GM18858 (cell line): ENCODE measurements around the gene SELP.

Experiments
- ATAC-seq: cut with Tn5 transposase; IDR thresholded peaks from one replicate; pipeline ENCODE4 v1.9.1; 2021; ENCODE audit not compliant: unreplicated experiment

The SELP gene

DNA sequence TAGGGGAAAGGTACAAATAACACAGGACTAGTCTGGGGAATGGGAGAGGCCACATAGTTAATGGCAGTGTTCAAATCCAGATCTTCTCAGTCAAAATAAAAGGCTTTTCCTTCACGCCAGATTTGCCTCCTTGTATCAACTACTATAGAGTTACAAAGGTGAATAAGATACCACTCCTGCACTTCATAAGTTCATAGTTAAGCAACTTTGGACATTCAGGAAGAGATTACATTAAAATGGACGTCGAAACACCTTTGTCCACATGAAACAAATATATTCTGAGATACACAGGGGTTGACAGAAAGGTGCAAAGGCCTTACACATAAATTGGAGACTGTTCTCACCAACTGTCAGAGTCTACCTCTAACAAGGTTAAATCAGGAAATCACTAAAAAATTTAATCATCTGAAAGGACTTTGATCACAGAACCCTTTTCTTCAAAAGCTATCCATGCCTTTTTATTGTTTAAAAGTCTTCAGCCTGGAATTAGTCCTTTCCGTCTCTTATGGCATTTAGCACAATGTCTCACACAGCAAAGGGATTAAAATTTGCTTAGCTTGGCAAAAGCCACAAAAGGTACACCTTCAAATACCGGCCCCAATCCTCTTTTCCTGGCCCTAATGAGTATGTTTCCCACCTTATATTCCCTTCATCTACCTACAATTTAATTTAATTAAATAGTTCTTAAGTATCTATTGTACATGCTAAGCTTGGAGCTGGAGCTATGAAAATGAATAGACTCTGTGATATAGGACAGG lies 51.8 kb downstream of the SELP start:
- ATAC-seq = no peak

DNA sequence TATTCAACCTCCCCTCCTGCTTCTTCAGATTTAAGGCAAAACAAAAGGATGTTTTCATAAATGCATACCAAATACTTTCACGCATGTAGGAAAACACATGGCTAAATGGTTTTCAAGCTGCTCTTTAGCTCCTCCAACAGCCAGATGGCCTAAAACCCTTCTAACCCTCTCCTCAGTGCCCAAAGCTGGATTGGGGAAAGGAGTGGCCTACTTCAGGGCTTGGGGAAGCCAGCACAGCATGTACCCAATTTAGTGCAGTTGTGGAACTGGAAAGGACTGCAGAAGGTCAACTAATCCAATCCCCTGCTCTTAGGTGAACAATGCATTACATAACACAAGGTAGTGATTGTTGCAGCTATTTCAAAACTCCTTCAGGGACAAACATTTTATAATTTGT lies 53.0 kb downstream of the SELP start:
- ATAC-seq = no peak

DNA sequence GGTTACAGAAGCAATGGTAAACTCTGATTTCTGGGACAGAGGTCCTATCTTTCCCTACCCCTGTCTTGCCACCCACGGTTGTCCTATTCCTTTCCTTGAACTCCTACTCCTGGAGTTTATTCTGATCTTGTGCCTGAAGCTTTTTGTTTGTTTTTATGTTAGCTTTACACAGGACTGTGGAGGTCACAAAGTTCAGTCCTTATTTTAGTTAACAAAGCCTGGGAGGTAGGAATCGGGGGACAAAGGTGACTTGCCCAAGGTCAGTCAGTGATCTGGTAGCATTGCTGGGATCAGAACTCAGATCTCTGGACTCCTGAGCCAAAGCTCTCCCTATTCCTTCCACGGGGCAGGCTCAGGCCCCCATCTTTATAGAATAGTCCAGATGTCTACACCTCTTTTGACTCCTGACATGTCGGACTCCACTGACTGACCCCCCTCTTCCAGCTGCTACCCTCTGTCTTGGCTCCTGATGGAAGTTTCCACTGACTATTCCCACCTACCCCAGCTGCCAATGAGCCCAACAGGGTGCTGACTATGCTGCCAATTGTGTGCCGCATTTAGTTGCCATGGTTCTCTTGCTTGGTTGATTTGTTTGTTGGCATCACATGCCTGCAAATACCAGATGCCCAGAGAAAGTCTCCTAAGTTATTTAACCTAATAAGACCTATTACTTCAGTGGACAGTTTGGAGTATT lies 53.5 kb downstream of the SELP start:
- no peak for ATAC-seq

DNA sequence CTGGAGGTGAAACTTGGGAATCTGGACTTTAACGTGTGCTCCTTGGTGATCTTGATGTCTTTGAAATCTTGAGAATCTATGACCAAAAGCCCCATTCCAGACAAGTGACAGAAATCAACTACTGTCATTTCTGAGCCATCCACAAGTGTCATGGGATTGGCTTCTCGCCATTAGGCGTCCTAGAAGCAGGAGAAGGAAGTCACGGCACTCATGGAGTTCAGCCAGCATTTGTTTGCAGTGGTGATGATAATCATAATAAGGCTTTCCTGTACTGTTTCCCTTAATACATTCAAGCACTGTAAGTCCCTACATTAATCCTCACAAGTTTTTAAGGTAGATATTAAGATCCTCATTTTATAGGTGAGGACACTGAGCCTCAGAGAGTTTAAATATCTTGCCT lies 55.6 kb downstream of the SELP start:
- ATAC-seq = no peak

DNA sequence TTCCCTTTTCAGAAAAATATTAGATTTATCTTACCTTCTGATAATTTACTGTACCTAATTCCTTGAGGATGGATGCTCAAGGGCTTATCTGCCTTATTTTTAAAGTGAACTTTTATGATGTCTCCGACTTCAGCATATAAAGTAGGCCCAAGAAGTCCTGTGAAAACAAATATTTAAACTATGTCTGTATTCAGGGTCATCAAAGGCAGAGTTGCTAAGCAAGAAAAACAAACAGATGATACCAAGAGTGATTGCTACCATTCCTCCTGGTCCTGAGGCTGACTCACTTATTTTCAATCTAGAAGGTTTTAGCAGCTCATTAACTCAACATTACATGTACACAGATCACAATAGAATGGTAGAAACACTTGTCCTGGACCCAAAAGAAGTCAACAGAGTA lies 57.7 kb downstream of the SELP start:
- no peak for ATAC-seq

DNA sequence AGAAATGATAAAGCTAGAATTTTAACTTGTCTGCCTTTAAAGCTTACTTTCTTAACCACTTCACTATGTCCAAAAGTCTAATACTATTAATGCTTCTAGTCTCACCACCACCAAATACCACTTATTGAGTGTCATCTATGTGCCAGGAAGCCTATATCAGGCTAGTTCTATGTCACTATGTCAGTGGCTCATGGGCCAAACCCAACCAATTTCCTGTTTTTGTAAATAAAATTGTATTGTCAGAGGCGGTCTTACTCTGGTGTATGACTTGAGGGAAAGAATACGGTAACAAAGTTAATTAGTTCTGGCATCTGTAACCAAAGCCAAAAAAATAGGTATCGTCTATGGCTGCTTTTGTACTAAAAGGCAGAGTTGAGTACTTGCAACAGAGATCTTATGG lies 58.5 kb downstream of the SELP start:
- ATAC-seq = no peak

DNA sequence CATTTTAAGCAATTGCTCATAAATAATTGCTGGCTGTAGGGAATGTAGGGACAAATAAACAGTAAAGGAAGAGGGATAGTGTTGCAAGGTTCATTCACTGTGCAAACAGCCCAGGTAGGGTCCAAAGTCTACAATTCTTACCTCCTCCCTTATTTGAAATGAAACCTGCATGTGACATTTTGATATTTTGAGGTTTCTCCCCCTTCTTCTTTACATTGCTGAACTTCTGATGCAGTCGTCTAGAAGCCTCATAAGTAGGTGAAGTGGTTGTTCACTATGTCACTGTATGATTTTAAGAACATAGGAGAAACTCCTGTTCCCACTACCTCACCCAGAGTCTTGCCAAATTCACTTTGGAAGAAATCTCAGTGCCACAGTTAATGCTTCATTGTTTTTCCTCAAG lies 59.8 kb downstream of the SELP start:
- no peak for ATAC-seq

DNA sequence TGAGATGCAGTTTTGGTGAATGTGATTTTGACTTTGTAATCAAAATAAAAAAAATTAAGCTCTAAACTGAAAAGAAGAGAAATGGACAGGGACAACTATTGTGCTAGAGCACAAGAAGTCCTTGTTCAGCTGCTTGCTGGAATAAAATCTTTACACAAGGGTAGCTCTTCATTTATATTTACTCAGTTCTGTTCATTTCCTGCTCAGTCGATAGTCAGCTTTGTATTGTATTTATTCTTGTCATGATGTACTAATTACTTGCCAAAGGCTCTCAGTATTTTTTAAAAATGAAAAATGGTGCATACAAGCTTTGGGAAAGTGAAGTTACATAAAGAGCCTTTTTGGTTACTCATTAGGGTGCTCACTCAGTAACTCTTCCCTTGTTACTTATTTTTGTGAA lies 61.4 kb downstream of the SELP start:
- no peak for ATAC-seq

DNA sequence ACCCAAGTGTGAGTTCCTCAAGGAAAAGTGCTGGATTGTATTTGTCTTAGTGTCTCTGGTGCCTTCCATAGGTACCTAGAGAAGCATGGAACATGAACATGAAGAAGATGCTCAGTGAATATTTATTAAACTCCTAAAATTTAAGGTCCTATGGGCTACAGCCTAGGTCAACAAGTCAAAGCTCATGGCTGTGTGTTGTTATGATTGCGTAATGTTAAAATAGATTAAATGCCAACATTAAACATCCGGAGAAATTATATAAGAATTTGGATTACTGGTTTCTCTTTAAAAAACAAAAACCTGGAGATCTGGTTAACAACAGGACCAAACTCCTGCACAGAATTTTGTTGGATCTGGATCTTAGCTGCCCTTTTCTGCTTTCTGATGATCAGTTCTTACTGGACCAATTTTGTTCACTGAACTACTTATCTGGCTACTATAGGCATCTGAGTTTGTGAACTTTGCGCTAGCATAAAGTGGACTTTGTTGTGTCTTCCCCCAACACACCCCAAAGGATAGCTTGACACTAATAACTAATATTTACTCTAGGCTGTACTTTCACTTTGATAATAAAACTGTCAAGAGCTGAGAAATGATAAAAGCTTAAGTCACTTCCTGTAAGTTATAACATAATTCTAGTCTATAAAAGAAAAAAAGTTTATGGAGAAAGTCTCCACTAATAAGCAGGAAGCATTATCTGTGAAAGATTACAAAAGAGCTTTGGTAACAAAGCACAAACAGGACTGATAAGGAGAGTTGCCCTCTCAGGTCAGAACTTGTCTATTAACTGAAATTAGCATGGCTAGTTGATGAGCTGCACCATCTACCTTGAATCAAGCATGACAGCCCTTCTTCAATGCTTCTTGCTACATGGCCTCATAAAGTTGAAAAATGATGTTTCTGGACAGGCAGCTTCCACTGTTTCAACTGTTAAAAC lies 64.3 kb downstream of the SELP start:
- ATAC-seq = no peak

DNA sequence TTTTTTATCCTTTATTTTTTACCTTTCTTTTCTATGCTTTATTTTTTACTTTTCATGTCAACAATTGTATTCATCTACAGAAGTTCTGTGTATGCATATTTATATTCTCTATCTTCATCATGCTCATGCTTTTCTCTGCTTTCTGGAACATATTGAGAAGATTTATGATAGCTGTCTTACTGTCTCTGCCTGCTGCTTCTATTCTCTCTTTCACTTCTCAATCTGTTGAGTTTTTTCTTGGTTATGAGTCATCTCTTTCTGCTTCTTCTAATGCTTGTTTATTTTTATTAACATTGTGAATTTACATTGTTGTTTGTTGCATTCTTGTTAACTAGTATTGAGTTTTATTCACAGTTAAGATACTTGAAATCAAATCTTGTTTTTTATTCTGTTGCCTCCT lies 66.3 kb downstream of the SELP start:
- no peak for ATAC-seq

DNA sequence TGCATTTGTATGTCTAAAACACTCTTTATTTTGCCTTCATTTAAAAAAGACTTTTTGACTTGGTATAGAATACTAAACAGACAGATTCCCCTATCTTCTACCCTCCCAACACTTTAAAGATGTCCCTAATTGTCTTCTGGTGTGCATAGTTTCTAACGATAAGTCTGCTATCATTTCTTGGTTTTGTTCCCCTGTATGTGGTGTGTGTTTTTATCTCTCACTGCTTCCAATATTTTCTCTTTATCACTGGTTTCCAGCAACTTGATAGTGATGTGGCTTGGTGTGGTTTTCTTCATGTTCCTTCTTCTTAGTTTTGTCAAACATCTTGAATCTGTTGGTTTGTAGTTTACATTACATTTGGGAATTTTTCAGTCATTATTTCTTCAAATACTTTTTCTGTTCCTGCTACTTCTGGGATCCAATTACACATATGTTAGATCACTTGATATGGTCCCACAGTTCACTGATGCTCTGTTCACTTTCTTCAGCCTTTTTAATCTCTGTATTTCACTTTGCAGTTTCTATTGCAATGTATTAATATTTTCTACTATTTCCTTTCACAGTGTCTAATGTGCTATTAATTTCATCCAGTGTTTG lies 66.8 kb downstream of the SELP start:
- no peak for ATAC-seq

DNA sequence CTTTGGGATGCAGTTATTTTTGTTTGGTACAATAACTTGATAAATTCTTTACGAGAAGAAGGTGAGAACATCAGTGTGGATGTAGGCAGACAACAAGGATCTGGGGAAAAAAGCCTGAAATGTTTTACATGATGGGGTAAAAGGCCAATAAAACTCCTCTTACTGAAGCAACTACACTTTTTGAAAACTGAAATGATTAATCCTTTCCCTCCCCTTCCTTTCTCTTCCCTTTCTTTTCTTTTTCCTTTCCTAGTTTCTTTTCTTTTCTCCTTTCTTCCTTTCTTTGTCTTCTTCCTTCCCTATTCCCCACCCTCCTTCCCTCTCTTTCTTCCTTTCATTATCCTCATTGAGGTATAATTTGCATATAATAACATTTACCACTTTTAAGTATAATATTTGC lies 68.2 kb downstream of the SELP start:
- no peak for ATAC-seq

DNA sequence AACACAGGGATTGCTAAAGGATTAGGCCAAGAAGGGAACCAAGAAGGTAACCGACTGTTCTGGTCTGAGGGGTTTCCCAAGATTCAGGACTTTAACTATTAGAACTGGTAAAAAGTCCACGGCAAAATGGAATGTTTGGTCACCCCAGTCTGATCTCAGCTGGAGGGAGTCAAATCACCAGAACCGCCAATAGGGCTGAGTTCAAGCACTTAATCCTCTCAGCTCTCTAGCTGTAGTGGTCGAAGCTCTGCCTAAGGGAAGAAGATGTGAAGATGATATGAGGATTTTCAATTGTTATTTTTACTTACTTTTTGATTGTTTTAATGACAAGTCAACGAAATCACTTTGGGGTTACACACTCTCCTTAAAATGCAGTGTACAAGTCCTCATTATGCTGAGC lies 72.8 kb downstream of the SELP start:
- ATAC-seq = no peak

DNA sequence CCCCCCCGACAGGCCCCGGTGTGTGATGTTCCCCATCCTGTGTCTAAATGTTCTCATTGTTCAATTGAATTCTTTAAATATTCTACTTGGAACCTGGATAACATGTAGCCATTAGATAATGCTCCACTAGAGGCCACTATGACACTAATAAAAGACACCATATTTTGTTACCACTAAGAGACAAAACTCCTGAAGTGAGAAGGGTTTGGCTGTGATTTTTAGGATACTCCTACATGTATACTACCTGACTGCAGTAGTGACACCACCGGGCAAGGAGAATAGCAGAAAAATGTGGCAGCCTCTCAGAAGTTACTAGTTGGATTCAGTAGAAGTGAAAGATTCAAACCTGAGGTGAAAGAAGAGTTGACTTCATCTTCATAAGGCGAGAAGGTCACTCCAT lies 79.6 kb downstream of the SELP start:
- ATAC-seq = no peak

DNA sequence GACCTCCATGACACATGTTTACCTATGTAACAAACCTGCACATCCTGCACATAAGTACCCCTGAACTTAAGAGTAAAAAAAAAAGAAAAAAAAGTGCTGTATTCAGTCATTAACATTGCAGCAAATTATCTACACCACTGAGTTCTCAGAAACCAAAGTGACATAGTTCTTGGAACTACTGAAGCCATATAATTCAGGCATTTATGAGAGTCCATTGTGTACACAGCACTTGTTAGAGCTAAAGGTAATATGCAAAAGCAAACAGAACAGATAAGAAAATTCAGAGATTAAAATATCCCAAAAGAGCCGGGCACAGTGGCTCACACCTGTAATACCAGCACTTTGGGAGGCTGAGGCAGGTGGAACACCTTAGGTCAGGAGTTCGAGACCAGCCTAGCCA lies 81.6 kb downstream of the SELP start:
- ATAC-seq = no peak

DNA sequence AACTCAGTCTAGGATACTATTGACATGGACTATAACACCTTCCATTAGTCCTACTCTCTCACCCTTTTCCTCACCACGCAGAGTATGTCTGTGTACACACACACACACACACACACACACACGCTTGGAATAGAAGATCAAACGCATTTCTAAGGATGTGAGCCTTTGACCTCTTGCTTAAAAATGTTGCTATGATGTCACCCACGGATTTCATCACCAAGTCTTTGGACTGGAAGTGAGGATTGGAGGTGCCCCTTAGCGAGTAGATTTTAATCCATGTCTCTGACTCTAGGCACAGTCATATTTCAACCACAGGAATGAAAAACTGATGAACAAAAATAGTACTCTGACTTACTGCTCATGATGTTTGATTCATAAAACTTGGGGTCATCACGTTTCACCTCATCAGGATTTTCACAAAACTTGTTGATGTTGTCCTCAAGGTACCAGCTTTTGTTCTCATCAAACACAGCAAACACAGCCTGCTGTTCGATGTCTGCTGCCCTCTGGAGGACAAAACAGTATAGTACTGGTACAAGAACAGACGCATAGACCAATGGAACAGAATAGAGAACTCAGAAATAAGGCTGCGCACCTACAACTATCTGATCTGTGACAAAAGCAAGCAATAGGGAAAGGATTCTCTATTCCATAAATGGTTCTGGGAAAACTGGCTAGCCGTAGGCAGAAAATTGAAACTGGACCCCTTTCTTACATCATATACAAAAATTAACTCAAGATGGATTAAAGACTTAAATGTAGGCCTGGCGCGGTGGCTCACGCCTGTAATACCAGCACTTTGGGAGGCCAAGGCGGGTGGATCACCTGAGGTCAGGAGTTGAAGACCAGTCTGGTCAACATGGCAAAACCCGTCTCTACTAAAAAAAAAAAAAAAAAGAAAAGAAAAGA lies 83.6 kb downstream of the SELP start:
- no peak for ATAC-seq

DNA sequence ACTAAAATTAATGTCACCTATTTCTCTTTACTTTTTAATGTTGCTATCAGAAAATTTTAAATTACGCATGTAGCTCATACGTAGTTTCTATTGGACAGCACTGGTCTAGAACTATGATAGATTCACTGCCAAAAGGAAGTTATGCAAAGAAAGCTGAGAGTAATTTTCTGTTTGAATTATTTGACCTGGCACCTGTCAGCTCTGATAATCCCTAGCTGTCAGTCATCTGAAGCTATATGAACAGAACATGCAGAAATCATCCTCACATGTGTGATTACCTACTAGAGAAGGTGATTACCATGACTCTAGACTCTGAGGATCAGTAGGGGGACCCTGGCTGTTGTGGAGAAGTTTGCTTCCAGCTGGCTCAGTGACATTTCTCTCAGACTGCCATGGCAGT lies 84.5 kb downstream of the SELP start:
- no peak for ATAC-seq

DNA sequence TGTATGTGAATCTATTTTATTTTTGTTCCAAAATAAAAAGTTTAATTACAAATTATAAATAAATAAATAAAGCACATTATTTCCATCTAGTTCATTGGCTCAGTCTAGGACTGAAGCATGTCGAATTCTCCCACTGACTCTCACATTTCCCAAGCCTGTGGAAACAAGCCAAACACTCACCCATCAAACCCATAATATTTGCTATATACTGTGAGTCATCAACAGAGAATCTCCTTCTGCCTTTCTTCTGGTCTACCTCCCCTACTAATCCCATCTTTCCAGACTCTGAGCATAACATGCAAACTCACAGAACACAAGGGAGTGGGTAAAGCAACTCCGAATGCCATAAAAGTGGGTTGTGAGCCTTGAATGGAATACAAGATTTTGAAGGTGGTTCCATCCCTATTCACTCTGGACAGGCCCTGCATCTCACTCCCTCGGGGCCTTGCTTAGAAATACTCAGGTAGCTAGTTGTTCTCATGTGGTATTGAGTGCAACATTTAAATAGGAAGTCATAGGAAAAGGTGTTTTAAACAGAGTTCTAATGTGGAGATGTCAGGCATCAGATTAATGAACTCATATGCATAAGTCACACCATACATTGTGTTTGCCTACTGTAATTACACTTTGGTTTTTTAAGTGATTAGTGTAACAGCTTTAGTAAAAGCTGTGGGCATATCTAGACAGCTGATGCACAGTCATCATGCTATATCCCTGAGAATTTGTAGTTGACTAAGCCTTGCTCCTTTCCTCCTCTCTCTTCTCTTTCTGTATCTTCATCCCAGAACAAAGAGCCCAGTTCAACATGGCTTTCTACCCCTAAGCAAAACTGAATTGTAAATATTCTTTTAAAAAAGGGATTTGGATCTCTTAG lies 90.7 kb downstream of the SELP start:
- no peak for ATAC-seq
